Sigmoid colon (tissue), 7 donors: ENCODE data around the gene RPS6KA2. TPM values are rescaled to one million over a fixed set of nuclear protein-coding genes. Genes with fewer than 3 reads are reported as not detected.

Experiments used
- DNase-seq: peaks from one replicate; pipeline ENCODE4 v3.0.0-alpha.2; 2019
- H3K27ac ChIP-seq, 4 donors: fragments of 200-600 bp; sonication (generic); one replicate each; pipeline ENCODE4 v1.5.1; 2016 to 2019; ENCODE audit warnings: mild to moderate bottlenecking in 1 of 4
- H3K27me3 ChIP-seq, 3 donors: fragments of 200-600 bp; sonication (generic); one replicate each; pipeline ENCODE4 v1.5.1; 2019; ENCODE audit warnings: mild to moderate bottlenecking in 1 of 3
- H3K36me3 ChIP-seq, 4 donors: fragments of 200-600 bp; sonication (generic); one replicate each; pipeline ENCODE4 v1.5.1; 2016 to 2019
- H3K4me1 ChIP-seq, 4 donors: fragments of 200-600 bp; sonication (generic); one replicate each; pipeline ENCODE4 v1.5.1; 2017 to 2019
- H3K4me3 ChIP-seq, 4 donors: fragments of 200-600 bp; sonication (generic); one replicate each; pipeline ENCODE4 v1.5.1; 2017 to 2019; ENCODE audit warnings: mild to moderate bottlenecking in 2 of 4, moderate library complexity in 1 of 4
- H3K9me3 ChIP-seq, 4 donors: fragments of 200-600 bp in 3 of 4; sonication (generic) in 3 of 4; one replicate each; pipeline versions ENCODE4 v1.5.1 to v1.6.1; 2013 to 2019
- CTCF ChIP-seq, 4 experiments: fragments of 450-650 bp in 3 of 4; fragments of 200-600 bp in 1 of 4; IDR thresholded peaks; one replicate each; pipeline ENCODE4 v1.5.1; 2016 to 2019; ENCODE audit warnings: antibody characterized with exemption in 4 of 4, mild to moderate bottlenecking in 3 of 4, moderate library complexity in 2 of 4
- EP300 ChIP-seq, 4 donors: sonication (generic); formaldehyde crosslinking; IDR thresholded peaks; one replicate each; pipeline ENCODE4 v1.6.1; 2017; ENCODE audit warnings: antibody characterized with exemption in 4 of 4
- POLR2A ChIP-seq, 2 donors: fragments of 450-650 bp; IDR thresholded peaks; one replicate each; pipeline ENCODE4 v1.6.1; 2016; ENCODE audit warnings: antibody characterized with exemption in 2 of 2, mild to moderate bottlenecking in 2 of 2, moderate library complexity in 2 of 2
- POLR2AphosphoS5 ChIP-seq, 4 donors: sonication (generic); formaldehyde crosslinking; IDR thresholded peaks; one replicate each; pipeline ENCODE4 v1.6.1; 2017; ENCODE audit warnings: antibody characterized with exemption in 4 of 4
- WGBS, 2 donors: extraction: QIAGEN DNeasy Blood & Tissue Kit; methylation state at CpG; one replicate each; pipeline ENCODE4 v1.1.7; 2013; 5-methylcytosine and 5-hydroxymethylcytosine counted together
- intact Hi-C: fragments of 100-400 bp; cut with DNase I; formaldehyde crosslinking; loops from one replicate; pipeline ENCODE4 v1.15.1; 2023
- polyA plus RNA-seq, 3 donors: library from polyadenylated mRNA; stranded (reverse); fragments of 200-250 nt; gene quantifications; one replicate each; pipeline ENCODE4 v1.2.3, GENCODE V29; 2013
- total RNA-seq, 4 donors: library from RNA; depleted of rRNA; stranded (reverse); fragments of >200 nt; gene quantifications; one replicate each; pipeline ENCODE4 v1.1.0, GENCODE V29; 2016
- donor health status: healthy with polysubstance abuse.
- donor health status: Bipolar disorder and iron deficiency.
- donor health status: healthy.

Gene RPS6KA2
- total and polyA plus RNA-seq, 7 donors = 6.5 to 44.7 (median 27.8) TPM

GRCh38 chr6:166448432-166448831 lies 178.6 kb downstream of the RPS6KA2 start:
- H3K27me3 ChIP-seq = no peaks in the 10 kb centered on the region
- H3K9me3 ChIP-seq = no peaks in the 10 kb centered on the region
- no peak for DNase-seq
- TF ChIP-seq CTCF (IDR thresholded peaks at IDR 0.05) (no peak), POLR2AphosphoS5 (IDR thresholded peaks at IDR 0.05) (no peak), POLR2A (IDR thresholded peaks at IDR 0.05) (no peak), EP300 (IDR thresholded peaks at IDR 0.05) (no peak)
- H3K4me3 ChIP-seq = no peak overlapping the region
- 89 to 91% methylated on average over 13 of the region's 13 CpGs for WGBS, 2 donors
- peaks cover 0 to 36% (median 6%) of the 10 kb centered on the region in 4 donors for H3K36me3 ChIP-seq
- no peaks in the 10 kb centered on the region for H3K4me1 ChIP-seq
- H3K27ac ChIP-seq = no peak overlapping the region
- intact Hi-C loops = no loop called here

GRCh38 chr6:166446567-166447065 lies 180.4 kb downstream of the RPS6KA2 start:
- TF ChIP-seq POLR2A (IDR thresholded peaks at IDR 0.05) (no peak), EP300 (IDR thresholded peaks at IDR 0.05) (no peak), CTCF (IDR thresholded peaks at IDR 0.05) (no peak), POLR2AphosphoS5 (IDR thresholded peaks at IDR 0.05) (no peak)
- Histone ChIP-seq H3K4me1 (no peaks in the 10 kb centered on the region), H3K36me3 (peaks cover 0 to 36% (median 6%) of the 10 kb centered on the region in 4 donors), H3K4me3 (no peak overlapping the region), H3K27ac (no peak overlapping the region), H3K9me3 (no peaks in the 10 kb centered on the region), H3K27me3 (no peaks in the 10 kb centered on the region)
- no peak for DNase-seq
- intact Hi-C loops = no loop called here
- WGBS, 2 donors = 89 to 96% methylated on average over 11 of the region's 11 CpGs

- Histone ChIP-seq H3K27me3 (no peaks in the 10 kb centered on the region), H3K27ac (no peak overlapping the region), H3K4me1 (no peaks in the 10 kb centered on the region), H3K9me3 (no peaks in the 10 kb centered on the region), H3K36me3 (peaks cover 0 to 36% (median 6%) of the 10 kb centered on the region in 4 donors), H3K4me3 (no peak overlapping the region)
- DNase-seq = no peak
- intact Hi-C loops = no loop called here
- no peak for TF ChIP-seq POLR2A (IDR thresholded peaks at IDR 0.05)
- TF ChIP-seq CTCF (IDR thresholded peaks at IDR 0.05) = no peak
- no peak for TF ChIP-seq EP300 (IDR thresholded peaks at IDR 0.05)
- TF ChIP-seq POLR2AphosphoS5 (IDR thresholded peaks at IDR 0.05) = no peak
- 77 to 86% methylated on average over 13 of the region's 13 CpGs for WGBS, 2 donors
Measured at GRCh38 chr6:166446146-166446545, 180.9 kb downstream of the RPS6KA2 start.

- DNase-seq = no peak
- 94% methylated on average over 15 of the region's 15 CpGs for WGBS, 2 donors
- Histone ChIP-seq H3K4me3 (no peak overlapping the region), H3K9me3 (no peaks in the 10 kb centered on the region), H3K36me3 (peaks cover 0 to 36% (median 6%) of the 10 kb centered on the region in 4 donors), H3K27ac (no peak overlapping the region), H3K4me1 (no peaks in the 10 kb centered on the region), H3K27me3 (no peaks in the 10 kb centered on the region)
- TF ChIP-seq CTCF (IDR thresholded peaks at IDR 0.05) = no peak
- intact Hi-C loops = no loop called here
Measured at GRCh38 chr6:166444446-166444845, 182.6 kb downstream of the RPS6KA2 start.

- H3K9me3 ChIP-seq = no peaks in the 10 kb centered on the region
- no peak overlapping the region for H3K4me3 ChIP-seq
- H3K4me1 ChIP-seq = no peaks in the 10 kb centered on the region
- intact Hi-C loops = no loop called here
- no peaks in the 10 kb centered on the region for H3K27me3 ChIP-seq
- no peak overlapping the region for H3K27ac ChIP-seq
- peaks cover 0 to 26% (median 4%) of the 10 kb centered on the region in 4 donors for H3K36me3 ChIP-seq
- DNase-seq = no peak
- no peak for TF ChIP-seq POLR2A (IDR thresholded peaks at IDR 0.05)
- TF ChIP-seq POLR2AphosphoS5 (IDR thresholded peaks at IDR 0.05) = no peak
- TF ChIP-seq CTCF (IDR thresholded peaks at IDR 0.05) = no peak
- no peak for TF ChIP-seq EP300 (IDR thresholded peaks at IDR 0.05)
- WGBS, 2 donors = 66 to 82% methylated on average over 8 of the region's 8 CpGs
Measured at GRCh38 chr6:166443166-166443565, 183.9 kb downstream of the RPS6KA2 start.
